ENCODE data around the gene EPB41L4B. TPM values are rescaled to one million over a fixed set of nuclear protein-coding genes. Genes with fewer than 3 reads are reported as not detected.

The EPB41L4B gene
- total RNA-seq, 4 donors from 2014 or later, result 0.42 to 2.3 (median 1.5) TPM

- Histone ChIP-seq H3K36me3 (no peaks in the 10 kb centered on the region), H3K27me3 (no peaks in the 10 kb centered on the region), H3K27ac (replicated peaks in 1 of 4) (no peak overlapping the region), H3K9me3 (no peaks in the 10 kb centered on the region), H3K4me3 (no peak overlapping the region), H3K4me1 (peaks cover 0 to 8% (median 0%) of the 10 kb centered on the region in 4 donors)
- 77% methylated on average over 8 of the region's 9 CpGs for WGBS
- DNase-seq (ENCODE audit: extremely low spot score), result no peak
- no peak for TF ChIP-seq POLR2A (IDR thresholded peaks at IDR 0.05; ENCODE audit: low read depth)
- intact Hi-C loops (cut with DNase I), result no loop called here
Measured at GRCh38 chr9:109277451-109277850, 43.4 kb downstream of the EPB41L4B start.

DNA sequence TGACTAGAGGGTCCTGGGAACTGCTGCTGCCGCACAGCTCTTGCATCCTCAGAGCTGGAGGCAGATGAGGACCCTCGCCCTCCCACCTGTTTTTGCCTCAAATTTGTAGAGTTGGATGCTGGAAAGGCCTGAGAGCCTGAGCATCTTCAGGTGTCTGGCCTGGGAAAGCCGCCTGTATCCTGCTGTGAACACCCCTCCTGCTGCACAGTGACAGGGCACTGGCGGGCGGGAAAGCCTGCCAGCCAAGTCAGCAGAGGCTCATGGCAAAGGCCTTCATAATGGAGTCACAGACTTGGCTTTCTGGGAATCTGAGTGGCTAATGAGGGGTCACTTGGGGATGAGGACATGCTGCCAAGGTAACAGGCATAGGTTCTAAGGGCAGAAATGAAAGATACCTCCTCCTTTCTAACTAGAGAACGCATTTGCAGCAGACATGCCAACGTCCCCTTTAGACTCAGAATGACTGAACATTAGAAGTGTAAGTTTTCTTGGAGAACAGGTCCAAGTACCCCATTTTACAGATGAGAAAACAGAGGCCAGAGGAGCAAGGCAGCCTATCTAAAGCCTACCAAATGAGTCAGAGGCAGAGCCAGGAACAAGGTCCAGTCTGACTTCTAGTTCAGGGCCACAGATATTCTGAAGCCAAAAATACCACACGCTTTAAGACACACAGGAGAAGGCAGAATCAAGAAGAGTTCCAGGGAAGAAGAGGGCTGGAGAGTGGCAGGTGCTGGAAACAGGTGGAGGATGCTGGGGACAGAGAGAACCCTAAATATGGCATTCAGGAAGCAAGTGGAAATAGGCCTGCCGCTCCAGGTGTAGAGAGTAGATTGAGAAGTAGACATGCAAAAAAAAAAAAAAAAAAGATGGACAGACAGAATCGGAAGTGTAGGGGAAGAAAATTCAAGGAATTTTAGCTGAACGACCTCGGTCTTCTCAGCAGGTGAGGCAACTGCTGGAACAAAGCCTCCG, 44.1 kb downstream of the EPB41L4B start:
- WGBS, result 89% methylated on average over 13 of the region's 13 CpGs
- Histone ChIP-seq H3K9me3 (no peaks in the 10 kb centered on the region), H3K4me1 (peaks cover 0 to 8% (median 0%) of the 10 kb centered on the region in 4 donors), H3K4me3 (no peak overlapping the region), H3K27me3 (no peaks in the 10 kb centered on the region), H3K27ac (replicated peaks in 1 of 4) (no peak overlapping the region), H3K36me3 (no peaks in the 10 kb centered on the region)
- TF ChIP-seq POLR2AphosphoS5 (IDR thresholded peaks at IDR 0.05), result no peak
- no peak for TF ChIP-seq POLR2A (IDR thresholded peaks at IDR 0.05; ENCODE audit: low read depth)
- no peak for TF ChIP-seq CTCF (IDR thresholded peaks at IDR 0.05)
- no peak for TF ChIP-seq EP300 (IDR thresholded peaks at IDR 0.05)
- intact Hi-C loops (cut with DNase I), result no loop called here
- DNase-seq (ENCODE audit: extremely low spot score), result no peak

GRCh38 chr9:109274884-109275730, 45.8 kb downstream of the EPB41L4B start:
- WGBS, result 89% methylated on average over 8 of the region's 8 CpGs
- no peaks in the 10 kb centered on the region for H3K36me3 ChIP-seq
- H3K9me3 ChIP-seq, result no peaks in the 10 kb centered on the region
- intact Hi-C loops (cut with DNase I), result no loop called here
- H3K4me3 ChIP-seq, result no peak overlapping the region
- no peak for DNase-seq (ENCODE audit: extremely low spot score)
- peaks cover 0 to 8% (median 0%) of the 10 kb centered on the region in 4 donors for H3K4me1 ChIP-seq
- no peaks in the 10 kb centered on the region for H3K27me3 ChIP-seq
- H3K27ac ChIP-seq (replicated peaks in 1 of 4), result no peak overlapping the region
- no peak for TF ChIP-seq POLR2AphosphoS5 (IDR thresholded peaks at IDR 0.05)
- no peak for TF ChIP-seq CTCF (IDR thresholded peaks at IDR 0.05)
- no peak for TF ChIP-seq EP300 (IDR thresholded peaks at IDR 0.05)
- TF ChIP-seq POLR2A (IDR thresholded peaks at IDR 0.05; ENCODE audit: low read depth), result no peak

- TF ChIP-seq POLR2AphosphoS5 (IDR thresholded peaks at IDR 0.05) (no peak), EP300 (IDR thresholded peaks at IDR 0.05) (no peak), POLR2A (IDR thresholded peaks at IDR 0.05; ENCODE audit: low read depth) (no peak), CTCF (IDR thresholded peaks at IDR 0.05) (no peak)
- H3K4me1 ChIP-seq, result peaks cover 0 to 8% (median 0%) of the 10 kb centered on the region in 4 donors
- H3K9me3 ChIP-seq, result no peaks in the 10 kb centered on the region
- H3K27ac ChIP-seq (replicated peaks in 1 of 4), result no peak overlapping the region
- no peak overlapping the region for H3K4me3 ChIP-seq
- intact Hi-C loops (cut with DNase I), result no loop called here
- no peaks in the 10 kb centered on the region for H3K27me3 ChIP-seq
- 100% methylated on average over 3 of the region's 3 CpGs for WGBS
- DNase-seq (ENCODE audit: extremely low spot score), result no peak
- H3K36me3 ChIP-seq, result no peaks in the 10 kb centered on the region
Measured at GRCh38 chr9:109273869-109274268, 47.0 kb downstream of the EPB41L4B start.

DNA sequence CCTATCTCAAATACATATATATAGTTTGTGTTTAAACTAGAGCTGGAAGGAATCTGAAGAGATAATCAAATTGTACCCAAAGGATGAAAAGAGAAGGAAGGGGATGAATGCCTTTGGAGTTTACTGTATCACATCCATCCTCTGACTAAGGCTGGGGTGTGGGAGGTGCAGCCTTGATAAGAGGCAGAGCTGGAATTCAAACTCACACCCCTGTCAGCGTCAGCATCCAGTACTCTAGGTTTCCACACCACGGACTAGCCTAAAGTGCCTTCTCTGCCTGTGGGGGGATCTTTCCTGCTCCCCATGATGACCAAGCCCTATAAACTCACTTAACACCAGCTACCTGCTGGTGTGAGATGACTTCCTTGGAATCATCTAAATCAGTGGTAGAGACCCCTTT, 48.1 kb downstream of the EPB41L4B start:
- Histone ChIP-seq H3K9me3 (peaks cover 0 to 5% (median 0%) of the 10 kb centered on the region in 4 donors), H3K27ac (replicated peaks in 1 of 4) (no peak overlapping the region), H3K4me1 (peaks cover 0 to 8% (median 0%) of the 10 kb centered on the region in 4 donors), H3K36me3 (no peaks in the 10 kb centered on the region), H3K27me3 (no peaks in the 10 kb centered on the region), H3K4me3 (no peak overlapping the region)
- DNase-seq (ENCODE audit: extremely low spot score), result no peak
- intact Hi-C loops (cut with DNase I), result no loop called here
- TF ChIP-seq CTCF (IDR thresholded peaks at IDR 0.05), result no peak
- no peak for TF ChIP-seq EP300 (IDR thresholded peaks at IDR 0.05)
- no peak for TF ChIP-seq POLR2AphosphoS5 (IDR thresholded peaks at IDR 0.05)
- TF ChIP-seq POLR2A (IDR thresholded peaks at IDR 0.05; ENCODE audit: low read depth), result no peak
- WGBS, result 85% methylated on average over 2 of the region's 2 CpGs

All from esophagus muscularis mucosa (tissue), 4 donors.